Endothelial cell of umbilical vein (primary cell): Measurements from ENCODE around the gene EZR.

ENCODE experiments used
- CTCF ChIP-seq, 2 donors: IDR thresholded peaks; 1 replicate in 1 of 2; 2 replicates in 1 of 2; pipeline ENCODE4 v1.5.1; 2011; ENCODE audit warnings: low read length in 2 of 2, mild to moderate bottlenecking in 2 of 2, moderate library complexity in 2 of 2, control low read depth in 1 of 2, inconsistent platforms in 1 of 2, low read depth in 1 of 2; ENCODE audit not compliant: insufficient read depth in 1 of 2; ENCODE audit errors: extremely low read depth in 1 of 2
- POLR2A ChIP-seq: IDR thresholded peaks from 2 replicates; pipeline ENCODE4 v1.6.1; 2012; ENCODE audit warnings: low read depth, mild to moderate bottlenecking, control low read depth, low read length

DNA sequence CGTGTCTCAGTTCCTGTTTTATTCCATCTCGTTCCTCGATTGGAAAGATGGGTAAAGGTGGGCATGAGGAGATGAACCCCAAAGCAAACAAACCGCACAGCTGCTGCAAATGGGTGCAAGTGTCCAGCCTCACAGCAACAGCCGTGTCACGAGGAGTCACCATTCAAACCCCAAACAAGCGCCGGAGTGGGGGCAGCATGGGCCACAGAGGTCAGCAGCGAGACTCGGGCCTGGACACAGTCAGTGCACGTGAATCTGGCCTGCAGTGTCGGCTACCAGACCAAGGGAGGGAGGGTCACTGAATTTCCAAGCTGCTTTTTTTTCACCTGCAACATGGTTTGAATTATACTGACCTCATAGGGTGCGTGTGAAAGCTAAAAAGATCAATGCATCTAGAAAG is 63.5 kb downstream of the EZR start:
- TF ChIP-seq CTCF (IDR thresholded peaks at IDR 0.05; ENCODE audit: extremely low read depth in 1 of 2, insufficient read depth in 1 of 2, low read depth in 1 of 2, low read length in 2 of 2) (no peak), POLR2A (no peak)
